Measurements from ENCODE around the gene C2orf80.
"Not testable (repeated sequence)": the region's sequence is repeated elsewhere in the genome, so short reads cannot be mapped to it uniquely, and the experiment has no call there.

The C2orf80 gene

DNA sequence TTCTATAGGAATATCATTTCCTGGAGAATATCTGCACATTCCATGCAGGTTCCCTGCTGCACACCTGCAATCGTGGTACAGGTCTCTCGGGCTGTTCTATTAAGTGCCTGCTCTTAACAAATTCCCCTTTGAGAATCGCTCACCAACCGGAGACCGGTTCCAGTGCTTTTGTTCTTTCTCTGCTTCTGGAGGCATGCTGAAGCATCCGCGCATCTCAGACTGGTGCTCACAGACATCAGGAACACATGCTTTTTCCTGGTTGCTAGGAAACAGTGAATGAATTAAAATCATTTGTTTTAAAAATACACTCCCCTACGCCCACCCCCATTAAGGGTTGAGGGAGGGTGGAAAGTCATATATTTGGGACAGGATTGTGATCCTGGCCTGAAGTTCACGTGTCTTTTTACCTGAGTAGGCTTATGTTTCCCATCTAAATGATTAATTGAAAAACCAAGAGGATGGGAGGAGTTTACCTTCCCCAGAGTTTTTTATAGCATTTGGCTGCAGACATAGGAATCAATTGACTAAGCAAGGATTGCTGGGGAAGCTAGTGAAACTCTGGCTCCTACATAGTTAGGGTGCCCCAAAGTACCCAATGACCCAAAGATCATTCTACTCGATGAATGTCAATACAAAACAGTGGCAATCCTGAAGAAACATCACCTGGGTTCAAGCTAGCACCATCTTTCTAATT, at the start of gene C2orf80:
Gene C2orf80 (minus strand): TSS at position 221 of the 694 bp plus-strand sequence. CDS start 3,044 bp downstream, outside the sequence.
- no peak for DNase-seq

DNA sequence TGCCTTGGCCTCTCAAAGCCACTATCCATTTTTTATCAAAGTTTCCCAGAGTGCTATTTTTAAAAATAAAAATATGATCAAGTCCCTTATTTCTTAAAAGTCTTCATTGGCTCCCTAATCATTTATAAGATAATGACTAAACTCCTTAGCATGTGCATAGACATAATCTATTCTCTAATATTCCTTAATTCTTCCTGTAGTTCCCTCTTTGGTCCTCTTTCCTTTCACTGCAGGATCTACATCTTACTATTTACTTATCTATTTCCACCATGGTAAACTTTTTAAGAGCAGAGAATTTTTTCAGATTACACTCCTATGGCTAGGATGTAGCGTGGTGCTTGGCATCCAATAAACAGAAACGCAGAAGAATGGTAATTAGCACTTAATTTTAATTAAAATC, 46.0 kb upstream of the C2orf80 start:
- no peak for DNase-seq

- DNase-seq, result no peak
Observed at GRCh38 chr2:208234786-208235185, 45.0 kb upstream of the C2orf80 start.

GRCh38 chr2:208228476-208228875, 38.6 kb upstream of the C2orf80 start:
- no peak for DNase-seq

DNA sequence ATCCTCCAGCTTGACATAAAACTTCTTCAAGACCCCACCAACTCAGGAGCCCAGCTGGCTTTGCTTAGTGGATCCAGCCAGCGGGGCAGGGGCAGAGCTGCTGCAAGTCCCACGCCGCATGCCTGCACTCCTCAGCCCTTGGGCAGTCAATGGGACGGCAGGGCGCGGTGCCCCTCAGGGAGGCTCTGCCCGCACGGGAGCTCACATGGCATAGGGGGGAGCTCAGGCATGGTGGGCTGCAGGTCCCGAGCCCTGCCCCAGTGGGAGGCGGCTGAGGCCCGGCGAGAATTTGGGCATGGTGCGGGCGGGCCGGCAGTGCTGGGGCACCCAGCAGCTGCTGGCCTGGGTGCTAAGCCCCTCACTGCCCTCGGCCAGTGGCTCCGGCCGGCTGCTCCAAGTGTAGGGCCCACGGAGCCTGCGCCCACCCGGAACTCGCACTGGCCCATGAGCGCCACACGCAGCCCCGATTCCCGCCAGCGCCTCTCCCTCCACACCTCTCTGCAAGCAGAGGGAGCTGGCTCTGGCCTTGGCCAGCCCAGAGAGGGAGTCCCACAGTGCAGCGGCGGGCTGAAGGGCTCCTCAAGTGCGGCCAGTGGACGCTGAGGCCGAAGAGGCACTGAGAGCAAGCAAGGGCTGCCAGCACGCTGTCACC, 37.9 kb upstream of the C2orf80 start:
- DNase-seq, result no peak

DNA sequence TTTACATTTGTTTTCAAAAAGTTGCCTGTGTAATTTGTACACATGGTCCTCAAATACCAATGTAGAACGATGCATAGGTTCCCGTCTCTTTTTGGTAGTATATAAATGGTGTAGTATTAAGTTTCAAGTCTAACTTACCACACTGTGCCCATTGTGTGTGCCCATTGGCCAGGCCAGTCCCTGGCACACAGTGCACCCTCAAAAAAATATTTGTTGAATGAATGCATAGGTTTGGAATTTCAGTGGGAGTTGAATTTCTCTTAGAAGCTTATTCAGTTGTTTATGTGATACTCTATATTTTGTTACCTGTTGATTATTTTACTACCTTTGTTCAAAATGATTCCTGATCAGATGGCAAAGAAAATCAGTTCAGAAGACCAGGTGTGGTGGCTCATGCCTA, 35.0 kb upstream of the C2orf80 start:
- DNase-seq, result no peak

GRCh38 chr2:208222351-208222750, 32.5 kb upstream of the C2orf80 start:
- no peak for DNase-seq

GRCh38 chr2:208221873-208222272, 32.0 kb upstream of the C2orf80 start:
- not testable (repeated sequence) for DNase-seq

GRCh38 chr2:208210688-208211451, 21.0 kb upstream of the C2orf80 start:
- DNase-seq, result no peak

GRCh38 chr2:208208335-208209085, 18.7 kb upstream of the C2orf80 start:
- DNase-seq, result no peak

GRCh38 chr2:208207769-208208168, 17.9 kb upstream of the C2orf80 start:
- no peak for DNase-seq

DNA sequence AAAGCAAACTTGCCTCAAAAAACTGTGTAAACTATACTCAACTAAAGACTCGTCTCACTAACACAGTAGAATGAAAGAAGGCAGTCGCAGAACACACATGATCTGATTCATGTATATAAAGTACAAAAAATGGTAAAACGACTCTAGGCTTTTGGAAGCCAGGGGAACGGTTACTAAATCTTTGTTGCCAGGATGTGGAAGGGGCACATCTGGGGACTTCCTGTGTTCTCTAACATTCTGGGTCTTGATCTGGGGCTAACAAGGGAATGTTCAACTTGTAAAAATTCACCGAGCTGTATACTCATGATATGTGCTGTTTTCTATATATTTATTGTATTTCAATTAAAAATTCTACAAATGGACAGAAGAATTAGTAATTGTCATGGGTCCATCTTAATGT, 14.3 kb upstream of the C2orf80 start:
- DNase-seq, result no peak

- no peak for DNase-seq
Observed at GRCh38 chr2:208195531-208195930, 5.7 kb upstream of the C2orf80 start.

DNA sequence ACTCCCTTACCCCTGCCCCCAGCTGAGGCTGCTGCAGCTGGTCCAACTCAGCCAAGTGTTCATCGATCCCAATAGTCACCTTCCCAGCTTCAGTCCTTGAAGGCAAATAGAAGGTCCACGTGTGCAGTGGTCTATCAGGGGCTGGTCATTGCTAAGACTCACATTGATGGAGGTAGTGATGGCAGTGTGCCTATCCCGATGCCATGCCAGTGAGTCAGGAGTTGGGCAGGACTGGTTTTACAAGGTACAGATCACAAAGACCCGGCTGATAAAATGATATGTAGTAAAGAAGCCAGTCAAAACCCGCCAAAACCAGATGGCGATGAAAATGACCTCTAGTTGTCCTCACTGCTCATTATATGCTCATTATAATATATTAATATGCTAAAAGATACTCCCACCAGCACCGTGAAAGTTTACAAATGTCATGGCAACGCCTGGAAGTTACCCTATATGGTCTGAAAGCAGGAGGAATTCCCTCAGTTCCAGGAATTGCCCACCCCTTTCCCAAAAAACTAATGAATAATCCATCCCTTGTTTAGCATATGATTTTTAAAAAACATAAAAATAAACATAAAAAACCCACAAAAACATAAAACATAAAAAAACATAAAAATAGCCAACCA, 2.9 kb upstream of the C2orf80 start:
- DNase-seq, result no peak

- DNase-seq, result no peak
Observed at GRCh38 chr2:208189069-208189809, 591 bp downstream of the C2orf80 start.

GRCh38 chr2:208186893-208187292, 2.9 kb downstream of the C2orf80 start:
- DNase-seq, result no peak

DNA sequence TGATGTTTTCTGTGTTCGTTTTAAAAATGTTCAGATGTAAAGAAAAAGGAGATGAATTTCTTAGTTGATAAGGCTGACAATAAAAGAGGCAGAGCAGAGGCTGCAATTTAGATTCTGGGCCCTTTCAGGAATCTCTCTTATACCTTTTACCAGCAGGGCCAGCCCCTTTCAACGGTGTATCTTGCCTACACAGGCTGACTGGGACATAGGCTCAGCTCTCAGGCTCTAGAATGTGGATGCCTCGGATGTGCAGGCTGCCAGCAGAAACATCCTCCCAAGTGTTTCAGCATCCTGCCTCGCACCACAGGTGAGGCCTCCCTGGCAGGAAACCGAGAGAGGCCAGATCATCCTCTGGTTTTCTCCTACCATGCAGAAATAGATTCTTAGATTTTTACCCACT, 3.4 kb downstream of the C2orf80 start:
- DNase-seq, result no peak

GRCh38 chr2:208183972-208184705, 5.7 kb downstream of the C2orf80 start:
- DNase-seq, result no peak

GRCh38 chr2:208183526-208183925, 6.3 kb downstream of the C2orf80 start:
- DNase-seq, result no peak

DNA sequence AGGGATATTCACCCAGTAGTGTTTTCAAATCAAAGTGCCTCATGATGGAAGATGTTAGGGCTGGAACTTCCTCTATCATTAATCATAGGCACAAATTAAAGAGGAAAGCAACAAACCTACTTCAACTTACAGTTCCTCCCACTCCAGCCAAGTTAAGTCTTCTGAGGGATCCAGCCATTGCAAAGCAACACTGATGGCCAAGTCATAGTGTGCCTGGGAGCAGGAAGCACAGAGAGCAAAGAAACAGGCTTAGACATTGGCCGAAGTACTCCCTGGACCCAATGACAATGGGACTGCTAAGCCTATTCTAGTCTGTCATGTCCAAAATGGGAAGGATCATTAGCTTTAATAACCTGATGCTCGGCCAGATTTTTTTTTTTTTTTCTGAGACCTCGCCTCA, 7.0 kb downstream of the C2orf80 start:
- no peak for DNase-seq

DNA sequence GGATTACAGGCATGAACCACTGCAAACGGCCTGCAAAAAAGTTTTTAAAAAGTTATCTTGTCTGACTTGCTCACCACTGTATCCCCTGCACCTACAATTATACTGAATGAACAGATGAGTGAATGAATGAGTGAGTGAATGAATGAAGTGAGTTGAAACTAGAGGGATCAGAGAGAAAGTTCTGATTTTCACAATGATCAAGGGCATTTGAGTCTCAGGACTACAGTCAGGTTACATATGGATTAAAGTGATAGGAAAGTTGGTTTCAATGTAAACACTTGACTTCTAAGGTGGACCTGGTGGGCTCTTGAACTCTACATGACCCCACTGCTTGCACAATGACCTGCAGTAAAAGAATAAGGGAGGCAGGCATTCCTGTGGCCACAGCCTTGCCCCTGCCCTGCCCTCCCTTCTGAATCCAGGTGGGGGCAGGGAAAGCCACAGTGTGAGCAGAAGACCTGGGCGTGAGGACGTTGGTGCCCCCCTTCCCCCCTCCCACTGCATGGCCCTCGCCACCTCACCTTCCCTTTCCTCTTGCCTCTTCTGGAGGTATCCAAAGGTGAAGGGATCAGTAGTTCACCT, 10.7 kb downstream of the C2orf80 start:
- no peak for DNase-seq
